22Rv1 (cell line): ENCODE data around the gene PLBD2.
"Not testable (repeated sequence)": the region's sequence is repeated elsewhere in the genome, so short reads cannot be mapped to it uniquely, and the experiment has no call there.

ENCODE experiments used
- H3K27ac ChIP-seq: fragments of 450-650 bp; 2 replicates; pipeline ENCODE4 v1.5.1; 2017
- ZFX ChIP-seq: fragments of 450-650 bp; IDR thresholded peaks from 2 replicates; pipeline ENCODE4 v1.6.1; 2017; ENCODE audit warnings: antibody characterized with exemption, borderline replicate concordance
- TF ChIP-seq, protein P1 (sequence below): fragments of 450-650 bp; IDR thresholded peaks from 2 replicates; pipeline ENCODE4 v1.5.1; 2017; ENCODE audit warnings: mild to moderate bottlenecking

PLBD2 gene

DNA sequence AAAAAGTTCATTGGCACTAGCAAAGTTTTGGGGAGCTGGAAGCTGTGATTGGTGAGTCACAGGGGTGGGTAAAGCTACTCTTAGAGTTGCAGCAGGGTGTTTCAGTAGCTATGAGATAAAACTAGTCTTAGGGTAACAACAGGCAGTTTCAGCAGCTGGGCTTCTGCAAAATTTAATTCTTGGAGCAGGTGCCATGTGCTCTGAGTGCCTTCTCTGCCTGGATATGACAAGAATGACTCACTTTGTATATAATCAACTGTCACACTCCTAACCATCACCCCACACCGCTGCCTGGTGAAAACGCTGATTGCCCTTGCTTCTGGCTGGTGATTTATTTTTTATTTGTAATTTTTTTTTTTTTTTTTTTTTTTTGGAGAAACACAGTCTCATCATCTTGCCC lies 10.5 kb upstream of the PLBD2 start:
- no peak overlapping the region for H3K27ac ChIP-seq
- no peak for TF ChIP-seq ZFX
- TF ChIP-seq, protein P1, sequence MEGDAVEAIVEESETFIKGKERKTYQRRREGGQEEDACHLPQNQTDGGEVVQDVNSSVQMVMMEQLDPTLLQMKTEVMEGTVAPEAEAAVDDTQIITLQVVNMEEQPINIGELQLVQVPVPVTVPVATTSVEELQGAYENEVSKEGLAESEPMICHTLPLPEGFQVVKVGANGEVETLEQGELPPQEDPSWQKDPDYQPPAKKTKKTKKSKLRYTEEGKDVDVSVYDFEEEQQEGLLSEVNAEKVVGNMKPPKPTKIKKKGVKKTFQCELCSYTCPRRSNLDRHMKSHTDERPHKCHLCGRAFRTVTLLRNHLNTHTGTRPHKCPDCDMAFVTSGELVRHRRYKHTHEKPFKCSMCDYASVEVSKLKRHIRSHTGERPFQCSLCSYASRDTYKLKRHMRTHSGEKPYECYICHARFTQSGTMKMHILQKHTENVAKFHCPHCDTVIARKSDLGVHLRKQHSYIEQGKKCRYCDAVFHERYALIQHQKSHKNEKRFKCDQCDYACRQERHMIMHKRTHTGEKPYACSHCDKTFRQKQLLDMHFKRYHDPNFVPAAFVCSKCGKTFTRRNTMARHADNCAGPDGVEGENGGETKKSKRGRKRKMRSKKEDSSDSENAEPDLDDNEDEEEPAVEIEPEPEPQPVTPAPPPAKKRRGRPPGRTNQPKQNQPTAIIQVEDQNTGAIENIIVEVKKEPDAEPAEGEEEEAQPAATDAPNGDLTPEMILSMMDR, result no peak

GRCh38 chr12:113348849-113349536 lies 9.4 kb upstream of the PLBD2 start:
- H3K27ac ChIP-seq, result no peak overlapping the region
- TF ChIP-seq, protein P1, result no peak
- no peak for TF ChIP-seq ZFX

DNA sequence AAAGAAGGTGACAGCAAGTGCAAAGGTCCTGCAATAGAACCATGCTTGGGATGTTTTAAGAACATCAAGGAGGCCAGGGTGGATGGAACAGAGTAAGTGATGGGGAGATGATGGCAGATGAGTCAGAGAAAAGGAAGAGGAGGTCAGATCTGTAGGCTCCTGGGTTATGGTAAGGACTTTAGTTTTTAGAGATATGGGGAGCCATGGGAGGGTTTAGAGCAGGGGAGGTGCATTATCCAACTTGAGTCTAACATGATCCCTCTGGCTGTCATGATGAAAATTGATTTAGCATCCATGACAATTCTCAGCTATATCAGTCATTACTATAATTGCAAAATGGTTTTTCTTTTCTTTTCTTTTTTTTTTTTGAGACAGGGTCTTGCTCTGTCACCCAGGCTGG lies 7.3 kb upstream of the PLBD2 start:
- no peak for TF ChIP-seq ZFX
- TF ChIP-seq, protein P1, result no peak
- no peak overlapping the region for H3K27ac ChIP-seq

DNA sequence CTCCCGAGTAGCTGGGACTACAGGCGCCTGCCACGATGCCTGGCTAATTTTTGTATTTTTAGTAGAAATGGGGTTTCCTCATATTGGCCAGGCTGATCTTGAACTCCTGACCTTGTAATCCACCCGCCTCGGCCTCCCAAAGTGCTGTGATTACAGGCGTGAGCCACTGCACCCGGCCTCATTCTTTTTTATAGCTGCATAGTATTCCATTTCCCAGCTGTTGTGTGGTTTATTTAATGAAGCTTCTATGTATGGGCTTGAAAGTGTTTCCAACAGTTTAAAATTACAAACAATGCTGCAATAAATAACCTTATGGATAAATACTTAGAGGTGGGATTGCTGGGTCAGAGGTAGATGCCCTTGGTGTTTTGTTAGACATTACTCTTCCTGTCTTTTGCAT lies 4.2 kb upstream of the PLBD2 start:
- H3K27ac ChIP-seq, result not testable (repeated sequence)

- TF ChIP-seq, protein P1, result no peak
- no peak for TF ChIP-seq ZFX
- H3K27ac ChIP-seq, result peak overlapping the region; percentile 49
Measured at GRCh38 chr12:113359133-113359938, 949 bp downstream of the PLBD2 start.

DNA sequence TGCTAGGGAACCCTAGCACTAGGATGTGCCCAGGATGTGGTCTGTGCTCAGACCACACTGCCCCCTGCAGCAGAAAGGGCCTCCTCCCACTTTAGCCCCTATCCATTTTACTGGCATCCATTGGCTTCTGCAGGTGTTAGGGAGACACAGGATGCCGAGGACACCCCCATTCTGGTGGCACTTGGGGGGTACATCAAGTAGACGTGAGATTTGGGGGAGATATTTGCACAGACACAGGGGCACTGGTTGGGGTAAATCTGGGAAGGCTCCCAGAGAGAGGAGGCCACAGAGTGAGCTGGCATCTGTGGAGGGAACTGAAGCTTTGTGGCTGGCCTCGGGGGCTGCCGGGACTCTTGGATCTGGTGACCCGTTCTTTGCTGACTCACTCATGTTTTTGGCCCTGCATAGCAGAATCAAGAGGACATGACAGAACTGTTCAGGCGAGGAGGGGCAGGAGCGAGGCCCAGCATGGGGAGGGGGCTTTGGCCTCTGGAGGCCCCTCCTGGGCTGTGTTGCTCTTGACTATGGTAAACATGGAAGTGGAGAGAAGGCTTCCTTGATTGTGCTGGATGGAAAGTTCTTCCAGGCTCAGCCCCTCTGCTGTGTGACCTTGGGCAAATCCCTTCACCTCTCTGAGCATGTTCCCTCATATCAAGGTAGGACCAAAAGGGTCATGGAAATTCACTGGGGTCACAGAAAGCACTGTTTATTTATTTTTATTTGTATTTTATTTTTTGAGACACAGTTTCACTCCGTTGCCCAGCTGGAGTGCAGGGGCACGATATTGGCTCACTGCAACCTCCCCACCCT lies 1.8 kb downstream of the PLBD2 start:
- TF ChIP-seq ZFX, result no peak
- H3K27ac ChIP-seq, result no peak overlapping the region

- TF ChIP-seq, protein P1, result no peak
- no peak for TF ChIP-seq ZFX
- no peak overlapping the region for H3K27ac ChIP-seq
Measured at GRCh38 chr12:113361574-113362370, 3.4 kb downstream of the PLBD2 start.
